CD8-positive, alpha-beta memory T cell (primary cell): ENCODE data around the gene DPF3. TPM values are rescaled to one million over a fixed set of nuclear protein-coding genes. Genes with fewer than 3 reads are reported as not detected.

ENCODE experiments used
- CTCF ChIA-PET: fragments of 350-600 bp; sonication (Branson Sonifier 250); formaldehyde crosslinking; loops from one replicate; lab custom pipeline; 2021; ENCODE audit warnings: antibody characterized with exemption; lab: Charles Lee
- POLR2A ChIA-PET: fragments of 350-600 bp; sonication (Branson Sonifier 250); formaldehyde crosslinking; loops from one replicate; lab custom pipeline; 2021; ENCODE audit warnings: antibody characterized with exemption; lab: Charles Lee
- DNase-seq, 5 donors: peaks; one replicate each; pipeline versions ENCODE4 v3.0.0 to v3.0.0-alpha.2; 2020 to 2022; ENCODE audit warnings: mixed read lengths in 1 of 5
- H3K27ac ChIP-seq: one replicate; pipeline ENCODE4 v1.7.0; 2013; ENCODE audit warnings: low read depth, mild to moderate bottlenecking, low read length, moderate library complexity
- H3K27me3 ChIP-seq: 2 replicates; pipeline ENCODE4 v1.7.0; 2013; ENCODE audit warnings: low read length, mild to moderate bottlenecking; ENCODE audit not compliant: insufficient read depth, poor library complexity, severe bottlenecking
- H3K36me3 ChIP-seq: 2 replicates; pipeline ENCODE4 v1.7.0; 2013; ENCODE audit warnings: mild to moderate bottlenecking, low read length, moderate library complexity; ENCODE audit not compliant: insufficient read depth
- H3K4me1 ChIP-seq: 2 replicates; pipeline ENCODE4 v1.7.0; 2013; ENCODE audit warnings: mild to moderate bottlenecking, low read length, moderate library complexity; ENCODE audit not compliant: insufficient read depth
- H3K4me3 ChIP-seq: 2 replicates; pipeline ENCODE4 v1.7.0; 2013; ENCODE audit warnings: mild to moderate bottlenecking, low read length
- H3K9me3 ChIP-seq: 2 replicates; pipeline ENCODE4 v1.7.0; 2013; ENCODE audit warnings: mild to moderate bottlenecking, low read length
- H3K27ac Mint-ChIP-seq, 8 donors: one replicate each; pipeline ENCODE4 v1.8.0; 2020 to 2021; ENCODE audit warnings: mixed read lengths in 8 of 8, mild to moderate bottlenecking in 6 of 8, inconsistent platforms in 3 of 8, moderate library complexity in 3 of 8
- H3K27me3 Mint-ChIP-seq, 2 donors: one replicate each; pipeline ENCODE4 v1.8.0; 2020 to 2021; ENCODE audit warnings: mixed read lengths in 2 of 2, mild to moderate bottlenecking in 1 of 2, moderate library complexity in 1 of 2
- H3K36me3 Mint-ChIP-seq, 3 donors: one replicate each; pipeline ENCODE4 v1.8.0; 2020 to 2021; ENCODE audit warnings: mixed read lengths in 3 of 3, inconsistent platforms in 1 of 3, mild to moderate bottlenecking in 1 of 3
- H3K4me1 Mint-ChIP-seq, 3 donors: one replicate each; pipeline ENCODE4 v1.8.0; 2020 to 2021; ENCODE audit warnings: mixed read lengths in 3 of 3, inconsistent platforms in 1 of 3, mild to moderate bottlenecking in 1 of 3
- H3K4me3 Mint-ChIP-seq, 7 donors: one replicate each; pipeline ENCODE4 v1.8.0; 2020 to 2021; ENCODE audit warnings: mixed read lengths in 7 of 7, mild to moderate bottlenecking in 6 of 7, moderate library complexity in 4 of 7, inconsistent platforms in 2 of 7
- H3K9me3 Mint-ChIP-seq, 5 donors: one replicate each; pipeline ENCODE4 v1.8.0; 2020 to 2022; ENCODE audit warnings: mixed read lengths in 5 of 5, mild to moderate bottlenecking in 3 of 5, moderate library complexity in 2 of 5, inconsistent platforms in 1 of 5
- polyA plus RNA-seq: library from polyadenylated mRNA; unstranded; fragments of 300-500 nt; fragmentation: Illumina TruSeq; gene quantifications from one replicate; pipeline ENCODE4 v1.2.3, GENCODE V29; 2021
- total RNA-seq, 2 experiments: library from RNA; stranded (reverse); gene quantifications; one replicate each; pipeline ENCODE4 v1.2.3, GENCODE V29; 2021

Gene DPF3
- total and polyA plus RNA-seq, 3 experiments from 2014 or later: 0.50 to 1.3 (median 0.62) TPM

GRCh38 chr14:72630374-72630773, 263.5 kb downstream of the DPF3 start:
- POLR2A ChIA-PET: no interaction called here
- peaks cover 3 to 8% (median 4%) of the 10 kb centered on the region in 5 donors for H3K9me3 Mint-ChIP-seq
- no peaks in the 10 kb centered on the region for H3K36me3 ChIP-seq
- H3K4me3 Mint-ChIP-seq: no peak overlapping the region
- CTCF ChIA-PET: no interaction called here
- H3K27ac ChIP-seq: no peak overlapping the region
- H3K27ac Mint-ChIP-seq: peak overlapping the region in 1 of 8 donors; percentile 29
- no peaks in the 10 kb centered on the region for H3K4me1 ChIP-seq
- peaks cover 16 to 26% of the 10 kb centered on the region in 2 donors for H3K27me3 Mint-ChIP-seq
- H3K36me3 Mint-ChIP-seq: peaks cover 0 to 6% (median 1%) of the 10 kb centered on the region in 3 donors
- H3K9me3 ChIP-seq: no peaks in the 10 kb centered on the region
- H3K27me3 ChIP-seq: no peaks in the 10 kb centered on the region
- no peaks in the 10 kb centered on the region for H3K4me1 Mint-ChIP-seq
- DNase-seq: no peak
- H3K4me3 ChIP-seq: no peak overlapping the region

DNA sequence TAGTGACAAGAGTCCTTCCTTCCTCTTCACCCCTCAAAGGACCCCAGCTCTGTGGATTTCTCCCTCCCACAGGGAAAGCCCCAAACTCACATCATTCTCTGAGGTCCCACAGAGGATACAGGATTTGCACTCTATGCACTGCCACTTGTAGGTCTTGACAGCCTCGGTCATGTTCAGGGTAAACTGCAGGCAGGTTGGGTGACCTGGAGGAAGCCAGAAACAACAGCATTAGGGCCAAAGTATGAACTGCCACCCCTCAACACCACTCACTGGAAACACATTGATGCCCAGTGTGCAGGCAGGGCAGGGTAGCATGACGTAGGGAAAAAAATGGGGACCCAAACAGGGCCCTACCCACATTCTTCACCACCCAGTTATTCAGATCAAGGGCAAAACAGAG, 264.4 kb downstream of the DPF3 start:
- no peak overlapping the region for H3K27ac ChIP-seq
- ChIA-PET POLR2A (no interaction called here), CTCF (no interaction called here)
- H3K36me3 ChIP-seq: no peaks in the 10 kb centered on the region
- H3K9me3 Mint-ChIP-seq: peaks cover 3 to 8% (median 4%) of the 10 kb centered on the region in 5 donors
- no peak overlapping the region for H3K27ac Mint-ChIP-seq
- no peaks in the 10 kb centered on the region for H3K9me3 ChIP-seq
- DNase-seq: no peak
- H3K4me3 Mint-ChIP-seq: no peak overlapping the region
- H3K27me3 ChIP-seq: no peaks in the 10 kb centered on the region
- H3K36me3 Mint-ChIP-seq: peaks cover 0 to 6% (median 1%) of the 10 kb centered on the region in 3 donors
- no peaks in the 10 kb centered on the region for H3K4me1 Mint-ChIP-seq
- peaks cover 14 to 26% of the 10 kb centered on the region in 2 donors for H3K27me3 Mint-ChIP-seq
- H3K4me1 ChIP-seq: no peaks in the 10 kb centered on the region
- H3K4me3 ChIP-seq: no peak overlapping the region

DNA sequence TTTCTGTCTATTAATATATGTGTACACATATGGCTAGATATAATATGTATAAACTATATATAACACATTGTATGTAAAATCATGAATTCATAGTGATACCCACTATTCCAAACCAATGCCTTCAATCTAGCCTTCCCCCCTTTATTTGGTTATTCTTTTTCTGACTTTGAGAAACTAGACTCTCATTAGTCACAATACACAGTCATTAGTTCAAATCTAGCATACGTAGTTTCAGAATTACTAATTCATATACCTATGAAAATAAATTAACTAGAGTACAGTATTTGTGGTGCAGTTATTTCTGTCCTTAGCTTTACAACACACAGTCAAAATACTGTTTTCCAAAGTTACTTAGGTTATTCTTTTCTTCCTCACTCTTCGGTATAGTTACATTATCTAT, 268.2 kb downstream of the DPF3 start:
- Histone ChIP-seq H3K9me3 (no peaks in the 10 kb centered on the region), H3K36me3 (no peaks in the 10 kb centered on the region), H3K4me3 (no peak overlapping the region), H3K4me1 (no peaks in the 10 kb centered on the region), H3K27ac (no peak overlapping the region), H3K27me3 (no peaks in the 10 kb centered on the region)
- H3K36me3 Mint-ChIP-seq: peaks cover 0 to 6% (median 1%) of the 10 kb centered on the region in 3 donors
- CTCF ChIA-PET: no interaction called here
- POLR2A ChIA-PET: no interaction called here
- no peak for DNase-seq
- H3K4me3 Mint-ChIP-seq: no peak overlapping the region
- H3K4me1 Mint-ChIP-seq: no peaks in the 10 kb centered on the region
- H3K27ac Mint-ChIP-seq: no peak overlapping the region
- peaks cover 3 to 8% (median 4%) of the 10 kb centered on the region in 5 donors for H3K9me3 Mint-ChIP-seq
- peaks cover 9 to 20% of the 10 kb centered on the region in 2 donors for H3K27me3 Mint-ChIP-seq

GRCh38 chr14:72621387-72622065, 272.4 kb downstream of the DPF3 start:
- Mint-ChIP-seq H3K27me3 (peaks cover 2 to 15% of the 10 kb centered on the region in 2 donors), H3K9me3 (peaks cover 0 to 3% (median 0%) of the 10 kb centered on the region in 5 donors), H3K27ac (no peak overlapping the region), H3K4me3 (no peak overlapping the region), H3K4me1 (no peaks in the 10 kb centered on the region), H3K36me3 (peaks cover 0 to 1% (median 0%) of the 10 kb centered on the region in 3 donors)
- Histone ChIP-seq H3K4me1 (no peaks in the 10 kb centered on the region), H3K4me3 (no peak overlapping the region), H3K36me3 (no peaks in the 10 kb centered on the region), H3K9me3 (no peaks in the 10 kb centered on the region), H3K27me3 (no peaks in the 10 kb centered on the region), H3K27ac (no peak overlapping the region)
- CTCF ChIA-PET: no interaction called here
- POLR2A ChIA-PET: no interaction called here
- no peak for DNase-seq

GRCh38 chr14:72619881-72620280, 274.0 kb downstream of the DPF3 start:
- no peak for DNase-seq
- Mint-ChIP-seq H3K36me3 (no peaks in the 10 kb centered on the region), H3K4me1 (no peaks in the 10 kb centered on the region), H3K9me3 (no peaks in the 10 kb centered on the region), H3K4me3 (no peak overlapping the region), H3K27me3 (peaks cover 6 to 14% of the 10 kb centered on the region in 2 donors), H3K27ac (no peak overlapping the region)
- ChIA-PET CTCF (no interaction called here), POLR2A (no interaction called here)
- Histone ChIP-seq H3K9me3 (no peaks in the 10 kb centered on the region), H3K4me1 (no peaks in the 10 kb centered on the region), H3K27ac (no peak overlapping the region), H3K27me3 (no peaks in the 10 kb centered on the region), H3K36me3 (no peaks in the 10 kb centered on the region), H3K4me3 (no peak overlapping the region)

GRCh38 chr14:72619111-72619571, 274.8 kb downstream of the DPF3 start:
- ChIA-PET POLR2A (no interaction called here), CTCF (no interaction called here)
- H3K36me3 Mint-ChIP-seq: no peaks in the 10 kb centered on the region
- Histone ChIP-seq H3K27me3 (no peaks in the 10 kb centered on the region), H3K4me1 (no peaks in the 10 kb centered on the region), H3K36me3 (no peaks in the 10 kb centered on the region), H3K4me3 (no peak overlapping the region), H3K9me3 (no peaks in the 10 kb centered on the region), H3K27ac (no peak overlapping the region)
- peaks cover 6 to 15% of the 10 kb centered on the region in 2 donors for H3K27me3 Mint-ChIP-seq
- DNase-seq: no peak
- no peak overlapping the region for H3K4me3 Mint-ChIP-seq
- H3K9me3 Mint-ChIP-seq: no peaks in the 10 kb centered on the region
- no peak overlapping the region for H3K27ac Mint-ChIP-seq
- no peaks in the 10 kb centered on the region for H3K4me1 Mint-ChIP-seq

- Mint-ChIP-seq H3K4me1 (no peaks in the 10 kb centered on the region), H3K27me3 (peaks cover 6 to 19% of the 10 kb centered on the region in 2 donors), H3K4me3 (no peak overlapping the region), H3K9me3 (no peaks in the 10 kb centered on the region), H3K27ac (no peak overlapping the region), H3K36me3 (no peaks in the 10 kb centered on the region)
- Histone ChIP-seq H3K9me3 (no peaks in the 10 kb centered on the region), H3K4me3 (no peak overlapping the region), H3K36me3 (no peaks in the 10 kb centered on the region), H3K27ac (no peak overlapping the region), H3K27me3 (no peaks in the 10 kb centered on the region), H3K4me1 (no peaks in the 10 kb centered on the region)
- DNase-seq: no peak
- ChIA-PET POLR2A (no interaction called here), CTCF (interaction anchor here (0.6 kb wide), 1 partner anchor 966 kb away, joined by 3 read pairs; no protein-coding TSS in a partner anchor)
Observed at GRCh38 chr14:72618424-72618823, 275.5 kb downstream of the DPF3 start.

DNA sequence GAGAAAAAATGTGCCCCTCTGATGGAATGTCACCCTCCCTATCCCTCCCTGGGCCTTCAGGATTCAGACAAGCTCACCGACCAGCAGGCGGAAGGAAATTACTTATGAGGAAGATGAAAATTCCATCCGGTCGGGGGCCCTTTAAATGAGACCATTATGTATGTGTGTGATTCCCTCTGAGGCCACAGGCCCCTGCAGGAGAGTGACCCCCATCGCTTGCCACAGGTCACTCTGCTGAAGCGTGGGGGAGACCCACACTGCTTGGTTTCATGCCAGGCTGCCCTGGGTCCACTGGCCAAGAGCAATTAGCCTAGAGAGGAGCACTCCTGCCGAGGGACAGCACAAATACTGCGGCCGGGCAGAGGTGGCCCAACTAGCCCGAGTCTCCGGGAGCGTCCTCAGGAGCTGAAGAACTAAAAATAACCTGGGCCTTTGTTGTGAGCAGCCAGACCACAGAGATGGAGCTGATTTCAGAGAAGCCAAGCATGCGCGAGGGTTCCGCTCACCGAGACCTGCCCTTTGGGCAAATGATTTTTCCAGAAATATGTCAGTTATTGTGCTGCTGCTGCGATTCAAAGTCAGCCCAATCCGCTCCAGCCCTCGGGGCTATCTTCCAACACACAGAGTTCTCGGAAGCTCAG, 276.4 kb downstream of the DPF3 start:
- Histone ChIP-seq H3K4me3 (no peak overlapping the region), H3K9me3 (no peaks in the 10 kb centered on the region), H3K27me3 (no peaks in the 10 kb centered on the region), H3K4me1 (no peaks in the 10 kb centered on the region), H3K36me3 (no peaks in the 10 kb centered on the region), H3K27ac (no peak overlapping the region)
- CTCF ChIA-PET: interaction anchor here (0.6 kb wide), 1 partner anchor 965 kb away, joined by 3 read pairs; no protein-coding TSS in a partner anchor
- H3K4me1 Mint-ChIP-seq: no peaks in the 10 kb centered on the region
- no peaks in the 10 kb centered on the region for H3K9me3 Mint-ChIP-seq
- H3K27ac Mint-ChIP-seq: no peak overlapping the region
- no peak overlapping the region for H3K4me3 Mint-ChIP-seq
- POLR2A ChIA-PET: no interaction called here
- DNase-seq: no peak
- no peaks in the 10 kb centered on the region for H3K36me3 Mint-ChIP-seq
- H3K27me3 Mint-ChIP-seq: peaks cover 6 to 25% of the 10 kb centered on the region in 2 donors
